Calu3 (cell line): ENCODE measurements around the gene NHEJ1. TPM values are rescaled to one million over a fixed set of nuclear protein-coding genes. Genes with fewer than 3 reads are reported as not detected.
A peak's percentile ranks its signal among the peaks of the same experiment; 100 is the strongest.

ENCODE experiments used
- Bru-seq: library from RNA; stranded (reverse); fragments of 400-500 nt; gene quantifications from one replicate; lab custom pipeline; 2021; lab: Mats Ljungman, UMichigan
- BruChase-seq, 2 experiments: library from RNA; stranded (reverse); fragments of 400-500 nt; gene quantifications; one replicate each; lab custom pipeline; 2021; lab: Mats Ljungman, UMichigan
- BruUV-seq: library from RNA; stranded (reverse); fragments of 400-500 nt; replicated peaks from 2 replicates; lab custom pipeline; 2021; lab: Mats Ljungman, UMichigan
- CTCF ChIA-PET: fragments of 300-600 bp; sonication (Branson Sonifier 250); formaldehyde crosslinking; loops from one replicate; lab custom pipeline; 2022; ENCODE audit warnings: antibody characterized with exemption; lab: Charles Lee
- DNase-seq: peaks from one replicate; pipeline ENCODE4 v3.0.0; 2022
- H3K27ac Mint-ChIP-seq: one replicate; pipeline ENCODE4 v1.8.0; 2022; ENCODE audit warnings: mixed read lengths; ENCODE audit not compliant: unreplicated experiment
- H3K27me3 Mint-ChIP-seq: one replicate; pipeline ENCODE4 v1.8.0; 2022; ENCODE audit warnings: mixed read lengths; ENCODE audit not compliant: unreplicated experiment
- H3K36me3 Mint-ChIP-seq: one replicate; pipeline ENCODE4 v1.8.0; 2022; ENCODE audit warnings: mild to moderate bottlenecking, moderate library complexity, mixed read lengths; ENCODE audit not compliant: insufficient read depth, unreplicated experiment
- H3K4me1 Mint-ChIP-seq: one replicate; pipeline ENCODE4 v1.8.0; 2022; ENCODE audit warnings: mild to moderate bottlenecking, low read depth, mixed read lengths; ENCODE audit not compliant: unreplicated experiment
- H3K4me3 Mint-ChIP-seq: one replicate; pipeline ENCODE4 v1.8.0; 2022; ENCODE audit warnings: mild to moderate bottlenecking, low read depth, moderate library complexity, mixed read lengths; ENCODE audit not compliant: unreplicated experiment
- H3K9me3 Mint-ChIP-seq: one replicate; pipeline ENCODE4 v1.8.0; 2022; ENCODE audit warnings: low read depth, mixed read lengths; ENCODE audit not compliant: unreplicated experiment
- intact Hi-C: fragments of 100-400 bp; cut with micrococcal nuclease; formaldehyde crosslinking; loops from one replicate; pipeline ENCODE4 v1.10.0; 2022; ENCODE audit not compliant: unreplicated experiment
- long read RNA-seq: library from polyadenylated mRNA; stranded (forward); transcript quantifications from one replicate; pipeline ENCODE4 v2.0.0, GENCODE V29; 2022
- total RNA-seq: library from RNA; stranded (reverse); gene quantifications from 2 replicates; pipeline ENCODE4 v1.2.3, GENCODE V29; 2022
- TF ChIP-seq, protein P1 (sequence below): fragments of 200-600 bp; IDR thresholded peaks from one replicate; pipeline ENCODE4 v1.8.0; 2022; ENCODE audit warnings: antibody characterized with exemption; ENCODE audit not compliant: unreplicated experiment

Gene NHEJ1
- total RNA-seq: 12.1 and 12.4 TPM in 2 replicates
- Bru-seq, nascent RNA: percentile 63 among the genes with signal in this experiment
- percentile 93 among the genes with signal in this experiment for BruChase-seq, experiment 1, labeled RNA remaining after a 6-hour chase
- BruChase-seq, experiment 2, labeled RNA remaining after a 2-hour chase: percentile 90 among the genes with signal in this experiment
- long read RNA-seq, transcript NHEJ1-201 (8 exons, 2,094 nt): major isoform, 13 of 21 reads
- long read RNA-seq, partial matches to known transcripts: 0 of 21 reads
- long read RNA-seq, other reads (novel, unspliced or antisense): 8 of 21 reads

DNA sequence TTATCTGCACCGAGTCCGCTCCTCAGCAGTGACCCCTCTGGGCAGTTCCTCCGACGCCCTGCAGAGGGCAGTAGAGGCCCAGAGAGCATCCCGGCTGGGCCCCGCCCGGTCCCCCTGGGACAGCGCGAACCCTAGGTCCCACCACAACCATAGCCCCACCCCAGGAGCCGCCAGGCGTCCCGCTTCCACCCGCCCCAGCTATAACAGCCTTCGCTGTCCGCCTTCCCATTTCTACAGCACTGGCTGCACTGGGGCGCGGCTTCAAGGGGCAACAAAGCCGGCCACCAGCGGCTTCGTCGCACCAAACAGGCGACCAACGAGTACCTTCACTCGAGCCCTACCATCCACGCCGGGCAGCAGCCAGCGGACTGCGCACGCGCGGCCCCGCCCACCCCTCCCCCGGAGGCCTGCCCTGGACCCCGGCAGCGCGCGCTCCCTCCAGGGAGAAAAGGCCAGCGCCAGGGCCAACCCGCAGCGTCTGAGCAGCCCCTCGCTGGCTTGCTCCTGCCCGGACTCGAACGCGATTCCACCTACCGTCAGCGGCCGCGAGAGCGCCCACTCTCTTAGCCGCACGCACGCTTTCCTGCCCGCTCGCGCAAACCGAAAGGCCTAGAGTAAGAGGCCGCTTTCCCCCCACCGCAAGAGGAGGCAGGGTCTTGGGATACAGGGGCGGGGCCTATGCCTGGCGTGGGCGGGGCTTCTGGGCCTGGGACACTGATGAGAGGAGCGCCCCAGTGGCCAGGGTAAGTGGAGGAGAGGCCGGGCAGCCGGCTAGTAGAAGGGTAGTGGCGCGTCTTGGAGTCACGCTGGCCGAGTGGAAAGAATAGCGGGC lies at the start of gene NHEJ1:
NHEJ1 (minus strand) TSS at position 630 of the 832 bp plus-strand sequence. CDS start 2,453 bp downstream, outside the sequence.
- H3K9me3 Mint-ChIP-seq: no peaks in the 10 kb centered on the region
- no TSS peak for BruUV-seq
- peak within 1 kb of the TSS; percentile 80 for H3K27ac Mint-ChIP-seq
- intact Hi-C loops: loop anchor here (1.0 to 10.0 kb wide), 3 partner anchors 54 to 192 kb away; partner anchors contain the start of gene ABCB6
- H3K27me3 Mint-ChIP-seq: no peaks in the 10 kb centered on the region
- CTCF ChIA-PET: no interaction called here
- DNase-seq: peak; percentile 97
- H3K36me3 Mint-ChIP-seq: peaks cover 12% of the 10 kb centered on the region
- H3K4me3 Mint-ChIP-seq: peak within 1 kb of the TSS; percentile 83
- H3K4me1 Mint-ChIP-seq: peaks cover 10% of the 10 kb centered on the region
- TF ChIP-seq, protein P1, sequence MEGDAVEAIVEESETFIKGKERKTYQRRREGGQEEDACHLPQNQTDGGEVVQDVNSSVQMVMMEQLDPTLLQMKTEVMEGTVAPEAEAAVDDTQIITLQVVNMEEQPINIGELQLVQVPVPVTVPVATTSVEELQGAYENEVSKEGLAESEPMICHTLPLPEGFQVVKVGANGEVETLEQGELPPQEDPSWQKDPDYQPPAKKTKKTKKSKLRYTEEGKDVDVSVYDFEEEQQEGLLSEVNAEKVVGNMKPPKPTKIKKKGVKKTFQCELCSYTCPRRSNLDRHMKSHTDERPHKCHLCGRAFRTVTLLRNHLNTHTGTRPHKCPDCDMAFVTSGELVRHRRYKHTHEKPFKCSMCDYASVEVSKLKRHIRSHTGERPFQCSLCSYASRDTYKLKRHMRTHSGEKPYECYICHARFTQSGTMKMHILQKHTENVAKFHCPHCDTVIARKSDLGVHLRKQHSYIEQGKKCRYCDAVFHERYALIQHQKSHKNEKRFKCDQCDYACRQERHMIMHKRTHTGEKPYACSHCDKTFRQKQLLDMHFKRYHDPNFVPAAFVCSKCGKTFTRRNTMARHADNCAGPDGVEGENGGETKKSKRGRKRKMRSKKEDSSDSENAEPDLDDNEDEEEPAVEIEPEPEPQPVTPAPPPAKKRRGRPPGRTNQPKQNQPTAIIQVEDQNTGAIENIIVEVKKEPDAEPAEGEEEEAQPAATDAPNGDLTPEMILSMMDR: peak; percentile 98

DNA sequence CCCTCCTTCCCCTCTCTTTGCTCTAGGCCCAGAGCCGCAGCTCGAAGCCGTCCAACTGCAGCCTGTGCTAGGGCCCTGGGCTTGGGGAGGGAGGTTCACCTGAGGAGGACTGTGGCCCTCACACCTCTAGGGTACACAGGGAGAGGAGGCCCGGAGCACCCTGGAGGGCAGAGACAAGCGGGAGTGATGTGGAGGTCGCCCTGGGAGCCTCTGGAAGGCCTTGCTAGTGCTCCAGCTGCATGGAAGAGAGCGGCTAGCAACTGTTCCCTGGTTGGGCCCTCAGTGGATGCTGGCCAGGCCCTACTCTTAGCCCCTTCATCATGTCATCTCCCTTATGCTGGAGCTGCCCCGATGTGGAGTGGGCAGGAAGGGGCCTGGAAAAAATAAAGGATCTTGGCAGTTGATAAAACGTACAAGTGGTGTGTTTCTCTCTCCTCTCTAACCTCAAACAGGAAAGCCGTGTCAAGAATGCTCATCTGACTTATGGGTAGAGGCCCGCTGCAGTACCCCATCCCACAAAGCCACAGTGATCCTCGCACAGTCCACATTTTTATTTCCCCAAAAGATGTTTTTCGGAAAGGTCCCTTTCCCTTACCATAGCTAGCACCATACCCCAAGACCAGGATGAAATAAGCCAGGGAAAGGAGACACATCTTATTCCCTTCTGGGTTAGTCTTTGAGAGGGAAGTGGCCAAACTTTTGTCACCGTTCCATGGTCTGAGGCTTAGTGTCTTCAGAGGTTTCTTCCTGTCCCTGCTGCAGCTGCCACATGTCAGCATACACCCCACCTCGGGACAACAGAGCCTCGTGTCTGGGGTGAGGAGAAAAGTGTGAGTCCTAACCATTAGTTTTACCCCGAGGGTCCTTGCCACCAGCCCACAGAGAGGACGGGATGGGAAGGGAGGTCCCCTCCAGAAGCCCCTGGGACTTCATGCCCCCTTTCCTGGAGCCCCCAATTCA lies 48.9 kb upstream of the NHEJ1 start:
- intact Hi-C loops: loop anchor here (10.0 kb wide), 1 partner anchor 45 kb away; the partner anchor contains the start of gene NHEJ1
- CTCF ChIA-PET: interaction anchor here (1.2 kb wide), 1 partner anchor 8 kb away, joined by 3 read pairs; no protein-coding TSS in a partner anchor

DNA sequence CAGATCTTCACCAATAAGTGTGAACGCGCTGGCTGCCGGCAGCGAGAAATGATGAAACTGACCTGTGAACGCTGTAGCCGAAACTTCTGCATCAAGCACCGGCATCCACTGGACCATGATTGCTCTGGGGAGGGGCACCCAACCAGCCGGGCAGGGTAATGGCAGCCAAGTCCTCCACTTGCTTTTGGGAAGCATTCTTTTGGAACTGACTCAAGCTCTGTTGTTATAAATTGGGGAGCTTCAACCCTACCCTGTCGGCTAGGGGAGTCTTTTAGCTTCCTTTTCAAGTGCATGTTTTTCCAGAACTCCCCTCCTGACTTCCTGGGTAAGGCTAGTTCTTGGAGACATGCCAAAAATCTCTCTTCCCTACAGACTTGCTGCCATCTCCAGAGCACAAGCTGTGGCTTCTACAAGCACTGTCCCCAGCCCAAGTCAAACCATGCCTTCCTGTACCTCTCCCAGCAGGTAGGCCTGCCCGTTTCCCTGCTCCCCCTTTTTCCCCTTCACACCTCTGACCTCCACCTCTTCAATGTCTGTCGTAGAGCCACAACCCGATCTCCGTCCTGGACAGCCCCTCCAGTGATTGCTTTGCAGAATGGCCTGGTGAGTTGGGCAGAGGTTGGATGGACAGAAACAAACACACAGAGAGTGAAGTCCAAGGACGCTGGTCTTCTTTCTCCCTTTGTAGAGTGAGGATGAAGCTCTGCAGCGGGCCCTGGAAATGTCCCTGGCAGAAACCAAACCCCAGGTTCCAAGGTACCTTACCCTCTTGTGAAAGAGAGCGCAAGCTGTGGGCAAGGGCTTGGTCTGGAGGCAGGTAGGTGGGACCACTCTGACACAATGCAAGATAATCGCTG lies 47.5 kb upstream of the NHEJ1 start:
- H3K36me3 Mint-ChIP-seq: peaks cover 24% of the 10 kb centered on the region
- DNase-seq: no peak

More for the DNA sequence above, 48.9 kb upstream of the NHEJ1 start:
- no TSS peak for BruUV-seq
- Mint-ChIP-seq H3K9me3 (no peaks in the 10 kb centered on the region), H3K27me3 (no peaks in the 10 kb centered on the region), H3K4me1 (peaks cover 8% of the 10 kb centered on the region), H3K27ac (no peak overlapping the region), H3K36me3 (peaks cover 24% of the 10 kb centered on the region), H3K4me3 (no peak overlapping the region)
- no peak for DNase-seq
- TF ChIP-seq, protein P1: no peak

More for the DNA sequence above, 47.5 kb upstream of the NHEJ1 start:
- Mint-ChIP-seq H3K4me1 (peaks cover 8% of the 10 kb centered on the region), H3K9me3 (no peaks in the 10 kb centered on the region), H3K27me3 (no peaks in the 10 kb centered on the region), H3K27ac (peak overlapping the region; percentile 35), H3K4me3 (no peak overlapping the region)
- CTCF ChIA-PET: interaction anchor here (1.2 kb wide), 1 partner anchor 10 kb away, joined by 3 read pairs; no protein-coding TSS in a partner anchor
- intact Hi-C loops: no loop called here
- TF ChIP-seq, protein P1: no peak
- BruUV-seq: no TSS peak
